ENCODE results near the gene INPP5E.
"Not testable (repeated sequence)": the region's sequence is repeated elsewhere in the genome, so short reads cannot be mapped to it uniquely, and the experiment has no call there.

The INPP5E gene

DNA sequence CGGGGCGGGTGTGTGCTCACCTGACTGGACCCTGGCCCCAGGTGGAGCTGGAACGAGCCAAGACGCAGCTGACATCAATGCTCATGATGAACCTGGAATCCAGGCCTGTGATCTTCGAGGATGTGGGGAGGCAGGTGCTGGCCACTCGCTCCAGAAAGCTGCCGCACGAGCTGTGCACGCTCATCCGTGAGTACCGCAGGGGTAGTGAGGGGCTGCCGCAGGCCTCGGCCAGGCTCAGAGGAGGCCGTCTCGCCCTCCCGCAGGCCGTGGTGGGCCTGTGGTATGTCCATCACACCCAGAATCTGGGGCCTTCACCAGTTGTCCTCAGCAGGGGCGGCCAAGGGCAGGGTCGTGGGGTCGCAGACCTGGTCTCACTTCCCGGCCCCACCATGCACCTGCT, 17.9 kb downstream of the INPP5E start:
- no peak for DNase-seq
- no peak for TF ChIP-seq POLR2A (IDR thresholded peaks at IDR 0.05; ENCODE audit: low read length)
- TF ChIP-seq GATA1 (IDR thresholded peaks at IDR 0.05; ENCODE audit: low read depth, low read length): no peak

- no peak for TF ChIP-seq GATA1 (IDR thresholded peaks at IDR 0.05; ENCODE audit: low read depth, low read length)
- TF ChIP-seq POLR2A (IDR thresholded peaks at IDR 0.05; ENCODE audit: low read length): no peak
- DNase-seq: no peak
These were observed 20.6 kb downstream of the INPP5E start for GRCh38 chr9:136419092-136419420.

GRCh38 chr9:136418182-136419091, 21.2 kb downstream of the INPP5E start:
- no peak for DNase-seq
- no peak for TF ChIP-seq GATA1 (IDR thresholded peaks at IDR 0.05; ENCODE audit: low read depth, low read length)
- no peak for TF ChIP-seq POLR2A (IDR thresholded peaks at IDR 0.05; ENCODE audit: low read length)

DNA sequence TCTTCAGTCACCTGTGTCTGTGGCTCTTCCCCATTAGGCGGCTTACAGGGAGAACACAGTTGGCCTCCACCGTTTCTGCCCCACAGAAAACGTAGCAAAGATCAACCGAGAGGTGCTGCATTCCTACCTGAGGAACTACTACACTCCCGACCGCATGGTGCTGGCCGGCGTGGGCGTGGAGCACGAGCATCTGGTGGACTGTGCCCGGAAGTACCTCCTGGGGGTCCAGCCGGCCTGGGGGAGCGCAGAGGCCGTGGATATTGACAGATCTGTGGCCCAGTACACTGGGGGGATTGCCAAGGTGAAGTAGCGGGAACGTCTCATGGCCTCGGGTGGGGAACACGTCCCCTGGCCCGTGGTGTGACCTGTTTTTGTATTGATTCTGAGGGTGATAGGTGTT, 22.7 kb downstream of the INPP5E start:
- no peak for DNase-seq
- TF ChIP-seq POLR2A (IDR thresholded peaks at IDR 0.05; ENCODE audit: low read length): no peak
- no peak for TF ChIP-seq GATA1 (IDR thresholded peaks at IDR 0.05; ENCODE audit: low read depth, low read length)

GRCh38 chr9:136416427-136416826, 23.2 kb downstream of the INPP5E start:
- TF ChIP-seq POLR2A (IDR thresholded peaks at IDR 0.05; ENCODE audit: low read length) (no peak), GATA1 (IDR thresholded peaks at IDR 0.05; ENCODE audit: low read depth, low read length) (no peak)
- no peak for DNase-seq

DNA sequence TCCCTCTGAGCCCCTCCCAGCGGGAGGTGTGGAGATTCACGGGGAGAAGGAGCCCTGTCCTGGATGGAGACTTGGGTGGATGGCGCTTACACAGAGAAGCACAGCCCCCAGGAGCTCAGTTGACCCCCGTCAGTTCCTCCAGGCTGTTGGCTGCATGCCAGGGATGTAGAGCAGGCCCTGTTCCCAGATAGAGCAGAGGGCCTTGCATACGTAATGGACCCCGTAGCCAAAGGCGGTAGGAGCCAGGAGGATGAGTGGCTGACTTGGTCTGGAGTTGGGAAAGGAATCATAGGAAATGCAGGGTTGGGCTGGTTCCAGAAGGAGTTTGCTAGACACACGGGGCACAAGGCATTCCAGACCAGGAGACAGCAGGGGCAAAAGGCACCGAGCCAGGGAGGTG, 26.7 kb downstream of the INPP5E start:
- no peak for DNase-seq
- TF ChIP-seq GATA1 (IDR thresholded peaks at IDR 0.05; ENCODE audit: low read depth, low read length) (no peak), POLR2A (IDR thresholded peaks at IDR 0.05; ENCODE audit: low read length) (no peak)

DNA sequence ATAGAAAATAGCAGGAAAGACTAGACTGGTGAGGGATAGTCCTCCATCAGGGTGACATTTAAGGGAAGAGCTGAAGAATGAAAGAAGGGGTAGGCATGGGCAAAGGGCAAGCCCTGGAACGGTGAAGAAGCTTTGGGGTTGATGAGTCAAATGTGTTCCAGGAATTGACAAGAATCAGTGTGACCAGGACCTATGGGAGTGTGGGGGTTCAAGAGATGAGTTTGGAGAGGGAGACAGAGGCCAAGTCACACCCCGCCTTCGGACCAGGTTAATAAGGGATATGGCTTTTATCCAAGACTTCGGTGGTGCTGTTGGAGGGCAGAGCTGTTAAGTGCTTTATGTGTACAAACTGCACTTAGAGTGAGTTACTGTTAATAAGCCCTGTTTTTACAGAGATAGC, 28.3 kb downstream of the INPP5E start:
- peak; percentile 36 to 58 for DNase-seq
- TF ChIP-seq GATA1 (IDR thresholded peaks at IDR 0.05; ENCODE audit: low read depth, low read length): no peak

DNA sequence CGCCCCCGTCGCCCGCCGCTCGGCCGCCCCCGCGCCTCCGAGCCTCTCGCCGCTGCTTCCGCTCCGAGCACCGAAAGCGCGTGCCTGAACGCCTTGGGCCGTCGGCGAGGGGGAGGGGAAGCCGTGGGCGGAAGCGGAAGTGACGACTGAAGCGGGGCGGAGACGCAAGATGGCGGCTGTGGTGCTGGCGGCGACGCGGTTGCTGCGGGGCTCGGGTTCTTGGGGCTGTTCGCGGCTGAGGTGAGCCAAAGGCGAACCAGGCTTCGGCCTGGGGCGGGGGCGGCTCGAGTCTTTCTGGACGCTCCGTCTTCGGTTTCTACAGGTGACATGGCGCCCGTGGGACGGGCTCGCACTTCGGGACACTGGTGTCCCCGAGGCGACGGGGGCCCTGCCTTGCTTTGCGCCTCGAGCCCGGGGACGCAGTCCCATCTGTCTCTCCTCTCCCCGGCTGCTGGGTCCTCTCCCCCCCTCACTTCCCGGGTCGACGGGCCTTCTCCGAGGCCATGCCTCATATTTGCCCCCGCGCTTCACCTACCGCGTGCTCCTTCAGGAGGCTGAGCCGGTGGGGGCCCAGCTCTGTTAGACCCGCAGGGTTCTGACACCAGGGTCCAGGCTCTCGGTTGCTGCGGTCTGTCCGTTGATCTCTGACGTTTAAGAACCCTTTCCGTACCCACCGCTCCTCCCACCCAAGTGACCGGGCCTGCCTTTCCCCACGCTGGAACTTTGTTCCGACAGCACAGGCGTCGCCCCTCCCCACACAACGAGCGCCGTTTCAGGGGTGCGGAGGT, 29.0 kb downstream of the INPP5E start, which contains the start of the genes ENTR1 and PMPCA:
Gene ENTR1, minus strand, starts transcription at position 115 of the 788 bp plus-strand sequence. CDS start 217 bp downstream, outside the sequence.
Gene PMPCA, plus strand, starts transcription at position 159 of the 788 bp plus-strand sequence. Its CDS starts 11 bp downstream, at position 170.
- DNase-seq: peak; percentile 93 to 96
- TF ChIP-seq POLR2A (IDR thresholded peaks at IDR 0.05; ENCODE audit: low read length) (peak; percentile 86), GATA1 (IDR thresholded peaks at IDR 0.05; ENCODE audit: low read depth, low read length) (no peak)

DNA sequence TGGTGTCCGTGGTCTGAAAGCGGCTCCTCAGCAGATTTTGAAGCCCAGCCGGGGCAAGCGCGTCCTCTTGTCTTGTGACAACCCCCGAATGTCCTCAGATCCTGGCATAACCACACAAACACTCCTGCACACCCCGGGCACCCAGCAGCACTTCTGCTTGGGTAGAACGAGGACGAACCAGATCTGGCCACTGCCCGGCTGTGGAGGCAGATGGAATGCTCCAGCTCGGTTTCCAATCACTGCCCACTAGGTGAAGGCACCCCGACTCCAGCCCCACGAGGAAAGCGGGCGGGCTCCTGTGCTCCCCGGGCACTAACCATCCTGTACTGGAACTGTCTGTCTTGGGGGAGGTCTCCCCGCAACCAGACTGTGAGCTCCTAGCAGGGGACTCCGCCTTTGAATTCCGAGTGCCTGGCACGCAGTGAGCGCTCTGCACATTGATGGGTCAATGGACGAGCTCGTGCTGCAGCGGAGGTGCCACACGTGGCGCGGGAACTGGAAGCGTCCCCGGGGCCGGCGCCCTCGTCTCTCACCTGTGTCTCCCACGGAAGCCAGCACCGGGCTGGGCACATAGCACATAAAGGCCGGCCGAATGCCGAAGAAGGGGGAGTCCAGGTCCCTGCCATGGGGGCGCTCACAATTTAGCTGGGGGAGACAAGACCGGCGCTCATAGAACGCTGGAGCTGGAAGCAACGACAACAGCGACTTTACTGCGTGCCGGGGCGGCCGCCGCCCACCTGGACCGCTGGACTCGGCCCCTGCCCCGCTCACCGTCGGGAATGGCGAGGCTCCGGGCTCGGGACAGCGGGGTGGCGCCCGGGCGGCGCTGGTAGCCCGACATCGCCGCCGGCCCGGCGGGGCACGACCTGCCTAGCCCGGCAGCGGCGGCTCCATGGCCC, 29.8 kb downstream of the INPP5E start:
- TF ChIP-seq POLR2A (IDR thresholded peaks at IDR 0.05; ENCODE audit: low read length): no peak
- TF ChIP-seq GATA1 (IDR thresholded peaks at IDR 0.05; ENCODE audit: low read depth, low read length): no peak
- DNase-seq: peak; percentile 54 to 62

DNA sequence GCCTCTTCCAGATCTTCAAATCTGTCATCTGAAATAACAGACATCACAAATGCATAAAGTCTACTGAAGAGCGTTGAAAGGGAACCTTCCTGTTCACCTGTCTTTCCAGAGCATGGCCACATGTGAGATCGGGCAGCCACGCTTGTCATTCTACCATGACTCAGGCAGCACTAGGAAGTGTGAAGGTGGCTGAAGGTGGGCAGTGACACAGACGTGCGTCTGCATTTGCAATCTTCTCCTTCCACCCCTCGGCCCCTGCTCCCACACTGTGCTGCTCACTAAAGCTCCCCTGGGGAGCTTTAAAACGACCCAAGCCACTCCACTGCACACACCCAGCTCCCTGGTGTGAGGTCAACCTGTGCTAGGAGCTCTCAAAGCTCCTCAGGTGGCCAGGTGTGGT, 31.7 kb downstream of the INPP5E start:
- no peak for TF ChIP-seq GATA1 (IDR thresholded peaks at IDR 0.05; ENCODE audit: low read depth, low read length)
- no peak for TF ChIP-seq POLR2A (IDR thresholded peaks at IDR 0.05; ENCODE audit: low read length)
- DNase-seq: no peak

GRCh38 chr9:136407061-136407460, 32.6 kb downstream of the INPP5E start:
- not testable (repeated sequence) for DNase-seq

- DNase-seq: not testable (repeated sequence)
These were observed 33.7 kb downstream of the INPP5E start for GRCh38 chr9:136405904-136406303.

GRCh38 chr9:136405481-136405880, 34.2 kb downstream of the INPP5E start:
- no peak for DNase-seq
- TF ChIP-seq POLR2A (IDR thresholded peaks at IDR 0.05; ENCODE audit: low read length) (no peak), GATA1 (IDR thresholded peaks at IDR 0.05; ENCODE audit: low read depth, low read length) (no peak)

GRCh38 chr9:136404801-136405136, 34.9 kb downstream of the INPP5E start:
- DNase-seq: no peak
- TF ChIP-seq POLR2A (IDR thresholded peaks at IDR 0.05; ENCODE audit: low read length) (no peak), GATA1 (IDR thresholded peaks at IDR 0.05; ENCODE audit: low read depth, low read length) (no peak)

All from erythroblast (primary cell).